CD8-positive, alpha-beta memory T cell (primary cell): ENCODE measurements around the gene KRTAP4-2. TPM values are rescaled to one million over a fixed set of nuclear protein-coding genes. Genes with fewer than 3 reads are reported as not detected.
"Not testable (repeated sequence)": the region's sequence is repeated elsewhere in the genome, so short reads cannot be mapped to it uniquely, and the experiment has no call there.

Experiments
- CTCF ChIA-PET: fragments of 350-600 bp; sonication (Branson Sonifier 250); formaldehyde crosslinking; loops from one replicate; lab custom pipeline; 2021; ENCODE audit warnings: antibody characterized with exemption; lab: Charles Lee
- POLR2A ChIA-PET: fragments of 350-600 bp; sonication (Branson Sonifier 250); formaldehyde crosslinking; loops from one replicate; lab custom pipeline; 2021; ENCODE audit warnings: antibody characterized with exemption; lab: Charles Lee
- DNase-seq, 5 donors: peaks; one replicate each; pipeline versions ENCODE4 v3.0.0 to v3.0.0-alpha.2; 2020 to 2022; ENCODE audit warnings: mixed read lengths in 1 of 5
- H3K27ac ChIP-seq: one replicate; pipeline ENCODE4 v1.7.0; 2013; ENCODE audit warnings: low read depth, mild to moderate bottlenecking, low read length, moderate library complexity
- H3K27me3 ChIP-seq: 2 replicates; pipeline ENCODE4 v1.7.0; 2013; ENCODE audit warnings: low read length, mild to moderate bottlenecking; ENCODE audit not compliant: insufficient read depth, poor library complexity, severe bottlenecking
- H3K36me3 ChIP-seq: 2 replicates; pipeline ENCODE4 v1.7.0; 2013; ENCODE audit warnings: mild to moderate bottlenecking, low read length, moderate library complexity; ENCODE audit not compliant: insufficient read depth
- H3K4me1 ChIP-seq: 2 replicates; pipeline ENCODE4 v1.7.0; 2013; ENCODE audit warnings: mild to moderate bottlenecking, low read length, moderate library complexity; ENCODE audit not compliant: insufficient read depth
- H3K4me3 ChIP-seq: 2 replicates; pipeline ENCODE4 v1.7.0; 2013; ENCODE audit warnings: mild to moderate bottlenecking, low read length
- H3K9me3 ChIP-seq: 2 replicates; pipeline ENCODE4 v1.7.0; 2013; ENCODE audit warnings: mild to moderate bottlenecking, low read length
- H3K27ac Mint-ChIP-seq, 8 donors: one replicate each; pipeline ENCODE4 v1.8.0; 2020 to 2021; ENCODE audit warnings: mixed read lengths in 8 of 8, mild to moderate bottlenecking in 6 of 8, inconsistent platforms in 3 of 8, moderate library complexity in 3 of 8
- H3K27me3 Mint-ChIP-seq, 2 donors: one replicate each; pipeline ENCODE4 v1.8.0; 2020 to 2021; ENCODE audit warnings: mixed read lengths in 2 of 2, mild to moderate bottlenecking in 1 of 2, moderate library complexity in 1 of 2
- H3K36me3 Mint-ChIP-seq, 3 donors: one replicate each; pipeline ENCODE4 v1.8.0; 2020 to 2021; ENCODE audit warnings: mixed read lengths in 3 of 3, inconsistent platforms in 1 of 3, mild to moderate bottlenecking in 1 of 3
- H3K4me1 Mint-ChIP-seq, 3 donors: one replicate each; pipeline ENCODE4 v1.8.0; 2020 to 2021; ENCODE audit warnings: mixed read lengths in 3 of 3, inconsistent platforms in 1 of 3, mild to moderate bottlenecking in 1 of 3
- H3K4me3 Mint-ChIP-seq, 7 donors: one replicate each; pipeline ENCODE4 v1.8.0; 2020 to 2021; ENCODE audit warnings: mixed read lengths in 7 of 7, mild to moderate bottlenecking in 6 of 7, moderate library complexity in 4 of 7, inconsistent platforms in 2 of 7
- H3K9me3 Mint-ChIP-seq, 5 donors: one replicate each; pipeline ENCODE4 v1.8.0; 2020 to 2022; ENCODE audit warnings: mixed read lengths in 5 of 5, mild to moderate bottlenecking in 3 of 5, moderate library complexity in 2 of 5, inconsistent platforms in 1 of 5
- polyA plus RNA-seq: library from polyadenylated mRNA; unstranded; fragments of 300-500 nt; fragmentation: Illumina TruSeq; gene quantifications from one replicate; pipeline ENCODE4 v1.2.3, GENCODE V29; 2021
- total RNA-seq, 2 experiments: library from RNA; stranded (reverse); gene quantifications; one replicate each; pipeline ENCODE4 v1.2.3, GENCODE V29; 2021

KRTAP4-2 gene
- total and polyA plus RNA-seq, 3 experiments from 2014 or later, result not detected

DNA sequence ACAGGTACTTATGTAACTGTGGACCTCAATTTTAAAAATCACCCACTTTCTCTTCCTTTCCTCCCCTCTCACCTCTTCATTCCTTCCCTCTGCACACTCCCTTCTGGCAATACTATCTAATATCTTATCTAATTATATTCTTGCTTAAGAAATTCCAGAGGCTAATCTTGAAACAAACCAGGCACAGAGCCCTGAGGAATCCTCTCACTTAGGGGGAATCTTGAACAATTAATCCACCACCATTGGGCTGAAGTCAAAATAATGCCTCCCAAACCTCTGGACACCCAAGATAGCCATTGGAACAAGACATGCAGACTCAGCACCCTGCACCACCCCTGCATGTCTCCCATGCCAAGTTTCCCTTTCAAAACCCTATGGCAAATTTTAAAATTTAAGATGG lies 36.7 kb downstream of the KRTAP4-2 start:
- peaks cover 10 to 37% (median 16%) of the 10 kb centered on the region in 5 donors for H3K9me3 Mint-ChIP-seq
- H3K36me3 Mint-ChIP-seq, result peaks cover 2 to 31% (median 7%) of the 10 kb centered on the region in 3 donors
- no peaks in the 10 kb centered on the region for H3K27me3 ChIP-seq
- H3K4me1 ChIP-seq, result no peaks in the 10 kb centered on the region
- no peaks in the 10 kb centered on the region for H3K9me3 ChIP-seq
- CTCF ChIA-PET, result no interaction called here
- no peak overlapping the region for H3K27ac ChIP-seq
- POLR2A ChIA-PET, result no interaction called here
- peaks cover 6 to 38% of the 10 kb centered on the region in 2 donors for H3K27me3 Mint-ChIP-seq
- H3K27ac Mint-ChIP-seq, result no peak overlapping the region
- H3K4me3 ChIP-seq, result no peak overlapping the region
- H3K36me3 ChIP-seq, result no peaks in the 10 kb centered on the region
- H3K4me3 Mint-ChIP-seq, result no peak overlapping the region
- no peaks in the 10 kb centered on the region for H3K4me1 Mint-ChIP-seq
- DNase-seq, result no peak

DNA sequence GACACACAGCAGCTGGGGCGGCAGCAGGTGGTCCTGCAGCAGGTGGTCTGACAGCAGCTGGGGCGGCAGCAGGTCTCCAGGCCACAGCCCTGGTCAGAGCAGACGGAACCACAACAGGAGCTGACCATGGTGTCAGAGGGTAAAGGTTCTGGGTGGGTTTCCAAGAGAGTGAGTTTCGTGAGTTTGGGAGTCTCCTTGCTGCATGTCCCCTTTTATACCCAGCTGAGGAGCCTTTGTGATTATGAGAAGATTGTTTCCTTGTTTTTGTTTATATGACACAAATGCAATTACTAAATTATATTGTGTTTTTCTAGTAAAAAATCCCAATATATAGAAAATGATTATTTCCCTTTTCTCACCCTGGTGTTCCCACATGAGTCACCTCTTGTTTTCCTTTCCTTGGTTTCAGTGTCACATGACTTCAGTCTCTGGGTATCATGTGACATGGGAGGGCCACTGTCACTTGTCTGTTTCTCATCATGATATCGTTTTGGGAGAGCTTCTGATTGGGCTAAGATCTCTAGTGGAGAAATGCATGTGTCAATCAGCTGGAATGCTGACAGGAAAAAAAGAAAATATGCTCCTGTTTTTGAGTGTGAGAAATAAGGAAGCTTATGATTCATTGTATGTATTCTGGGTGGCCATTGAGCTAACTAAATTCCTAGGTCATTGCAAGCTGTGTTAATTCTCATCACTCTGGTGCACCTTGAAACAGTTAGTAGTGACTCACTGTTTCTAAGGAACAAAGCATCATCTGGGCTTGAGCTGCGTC lies 37.5 kb downstream of the KRTAP4-2 start, which contains the start of gene KRTAP4-6:
KRTAP4-6 (minus strand) TSS at position 185 of the 772 bp plus-strand sequence; CDS start at position 128, 57 bp downstream.
- POLR2A ChIA-PET, result no interaction called here
- no peak within 1 kb of the TSS for H3K27ac ChIP-seq
- H3K4me3 ChIP-seq, result no peak within 1 kb of the TSS
- H3K9me3 ChIP-seq, result no peaks in the 10 kb centered on the region
- no peak for DNase-seq
- peaks cover 9 to 31% of the 10 kb centered on the region in 2 donors for H3K27me3 Mint-ChIP-seq
- no peaks in the 10 kb centered on the region for H3K36me3 ChIP-seq
- CTCF ChIA-PET, result no interaction called here
- no peak within 1 kb of the TSS for H3K4me3 Mint-ChIP-seq
- peaks cover 2 to 31% (median 7%) of the 10 kb centered on the region in 3 donors for H3K36me3 Mint-ChIP-seq
- H3K27ac Mint-ChIP-seq, result no peak within 1 kb of the TSS
- H3K9me3 Mint-ChIP-seq, result peaks cover 10 to 37% (median 16%) of the 10 kb centered on the region in 5 donors
- no peaks in the 10 kb centered on the region for H3K4me1 ChIP-seq
- no peaks in the 10 kb centered on the region for H3K27me3 ChIP-seq
- H3K4me1 Mint-ChIP-seq, result peaks cover 0 to 2% (median 0%) of the 10 kb centered on the region in 3 donors

DNA sequence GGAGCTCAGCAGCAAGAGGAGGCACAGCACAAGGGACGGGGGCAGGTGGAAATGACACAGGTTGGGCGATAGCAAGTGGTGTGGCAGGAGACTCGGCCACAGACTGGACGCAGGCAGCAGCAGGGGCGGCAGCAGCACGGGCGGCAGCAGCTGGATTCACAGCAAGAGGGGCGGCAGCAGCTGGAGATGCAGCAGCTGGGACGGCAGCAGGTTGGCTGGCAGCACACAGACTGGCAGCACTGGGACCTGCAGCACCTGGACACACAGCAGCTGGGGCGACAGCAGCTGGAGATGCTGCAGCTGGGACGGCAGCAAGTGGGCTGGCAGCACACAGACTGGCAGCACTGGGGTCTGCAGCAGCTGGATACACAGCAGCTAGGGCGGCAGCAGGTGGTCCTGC lies 38.2 kb downstream of the KRTAP4-2 start:
- POLR2A ChIA-PET, H3K4me1 ChIP-seq, H3K4me3 Mint-ChIP-seq, H3K4me1 Mint-ChIP-seq, H3K27me3 ChIP-seq, H3K27ac ChIP-seq, CTCF ChIA-PET, H3K36me3 ChIP-seq, H3K4me3 ChIP-seq, H3K9me3 ChIP-seq, H3K27ac Mint-ChIP-seq, DNase-seq: not testable (repeated sequence)
- Mint-ChIP-seq H3K27me3 (peaks cover 9 to 31% of the 10 kb centered on the region in 2 donors), H3K36me3 (peaks cover 2 to 31% (median 6%) of the 10 kb centered on the region in 3 donors), H3K9me3 (peaks cover 10 to 34% (median 16%) of the 10 kb centered on the region in 5 donors)

DNA sequence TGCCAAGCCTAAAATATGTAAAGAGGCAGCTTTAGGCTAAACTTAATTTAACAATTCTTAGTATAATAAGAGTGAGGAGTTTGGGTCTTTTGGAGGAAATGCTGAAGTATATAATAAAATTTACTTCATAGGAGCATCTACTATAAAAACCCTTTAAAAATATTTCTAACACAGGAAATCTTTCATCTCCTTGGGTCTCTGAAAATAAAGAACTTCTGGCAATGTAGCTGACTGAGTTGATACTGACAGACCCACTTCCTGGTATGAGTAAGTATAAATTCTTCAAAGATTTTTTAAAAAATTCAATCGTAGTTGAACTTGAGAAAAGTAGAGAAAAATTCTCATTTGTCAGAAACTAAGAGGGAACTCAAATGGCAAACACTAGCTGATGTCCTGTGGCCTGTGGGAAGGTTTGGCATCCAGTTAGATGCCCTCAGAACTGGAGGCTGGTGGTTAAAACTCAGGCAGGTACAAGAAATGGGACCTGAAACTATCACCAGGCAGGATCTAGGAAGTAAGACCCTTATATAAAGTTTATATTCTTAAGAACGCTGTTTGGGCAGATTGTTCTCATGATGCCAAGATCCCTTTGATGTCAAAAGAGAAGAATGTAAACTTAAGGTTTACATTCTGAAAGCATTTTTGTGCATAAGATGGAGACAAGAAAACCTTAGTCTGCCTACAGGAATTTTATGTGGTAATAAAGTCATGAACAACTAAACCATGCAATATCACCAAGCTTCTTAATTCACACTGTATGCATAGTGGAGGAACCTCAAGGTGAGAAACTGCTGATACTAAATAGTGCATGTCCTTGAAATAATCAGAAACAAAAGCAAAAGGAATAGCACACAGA lies 43.9 kb downstream of the KRTAP4-2 start:
- peaks cover 15% of the 10 kb centered on the region for H3K4me1 ChIP-seq
- DNase-seq, result peak in 2 of 5 donors; percentile 25 to 27
- CTCF ChIA-PET, result no interaction called here
- H3K9me3 ChIP-seq, result no peaks in the 10 kb centered on the region
- no peaks in the 10 kb centered on the region for H3K36me3 Mint-ChIP-seq
- no peaks in the 10 kb centered on the region for H3K36me3 ChIP-seq
- peaks cover 8 to 41% (median 15%) of the 10 kb centered on the region in 3 donors for H3K4me1 Mint-ChIP-seq
- peaks cover 0 to 4% (median 2%) of the 10 kb centered on the region in 5 donors for H3K9me3 Mint-ChIP-seq
- H3K27me3 ChIP-seq, result no peaks in the 10 kb centered on the region
- peaks cover 9 to 12% of the 10 kb centered on the region in 2 donors for H3K27me3 Mint-ChIP-seq
- no peak overlapping the region for H3K4me3 ChIP-seq
- peak overlapping the region in 5 of 8 donors; percentile 18 to 89 (median 88) for H3K27ac Mint-ChIP-seq
- no peak overlapping the region for H3K27ac ChIP-seq
- peak overlapping the region in 3 of 7 donors; percentile 57 to 79 (median 67) for H3K4me3 Mint-ChIP-seq
- POLR2A ChIA-PET, result no interaction called here

DNA sequence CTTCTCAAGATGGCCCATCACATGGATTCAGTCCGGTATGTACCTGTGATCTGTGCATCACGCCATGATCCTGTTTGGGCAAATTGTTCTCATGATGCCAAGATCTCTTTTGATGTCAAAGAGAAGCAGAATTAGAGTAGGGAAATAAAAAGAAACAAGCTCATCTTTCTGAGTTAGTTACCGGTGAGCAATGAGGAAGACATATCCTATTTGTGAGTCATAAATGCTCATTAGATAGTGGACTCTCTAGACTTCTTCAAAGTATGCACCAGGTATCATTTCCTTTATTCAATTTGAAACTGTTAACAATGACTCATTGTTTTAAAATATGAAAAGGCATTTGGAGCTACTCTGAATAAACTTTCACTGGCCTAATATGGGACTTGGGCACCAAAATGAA lies 46.0 kb downstream of the KRTAP4-2 start:
- H3K4me1 Mint-ChIP-seq, result peaks cover 8 to 48% (median 15%) of the 10 kb centered on the region in 3 donors
- POLR2A ChIA-PET, result no interaction called here
- peaks cover 0 to 2% (median 0%) of the 10 kb centered on the region in 5 donors for H3K9me3 Mint-ChIP-seq
- H3K27me3 Mint-ChIP-seq, result peaks cover 0 to 3% of the 10 kb centered on the region in 2 donors
- no peaks in the 10 kb centered on the region for H3K9me3 ChIP-seq
- H3K4me1 ChIP-seq, result peaks cover 15% of the 10 kb centered on the region
- peak overlapping the region in 2 of 8 donors; percentile 18 to 82 for H3K27ac Mint-ChIP-seq
- H3K4me3 Mint-ChIP-seq, result no peak overlapping the region
- H3K36me3 ChIP-seq, result no peaks in the 10 kb centered on the region
- H3K36me3 Mint-ChIP-seq, result no peaks in the 10 kb centered on the region
- no peak overlapping the region for H3K27ac ChIP-seq
- H3K27me3 ChIP-seq, result no peaks in the 10 kb centered on the region
- no peak overlapping the region for H3K4me3 ChIP-seq
- CTCF ChIA-PET, result interaction anchor here (1.3 kb wide), 1 partner anchor 417 kb away, joined by 3 read pairs; no protein-coding TSS in a partner anchor
- no peak for DNase-seq

Other genes starting within 250 kb of the KRTAP4-2 start
Only the 30 nearest of the 41 such genes appear.
- not detected for gene KRTAP1-5, start 151.0 kb downstream of the KRTAP4-2 start, total RNA-seq
- not detected for gene KRTAP1-5, start 151.0 kb downstream of the KRTAP4-2 start, polyA plus RNA-seq
- gene KRTAP1-4, start 148.0 kb downstream of the KRTAP4-2 start, total RNA-seq, result not detected
- gene KRTAP1-4, start 148.0 kb downstream of the KRTAP4-2 start, polyA plus RNA-seq, result not detected
- gene KRTAP1-3, start 143.3 kb downstream of the KRTAP4-2 start, total RNA-seq, result not detected
- gene KRTAP1-3, start 143.3 kb downstream of the KRTAP4-2 start, polyA plus RNA-seq, result not detected
- not detected for gene KRTAP1-1, start 136.8 kb downstream of the KRTAP4-2 start, total RNA-seq
- not detected for gene KRTAP1-1, start 136.8 kb downstream of the KRTAP4-2 start, polyA plus RNA-seq
- gene KRTAP2-1, start 130.9 kb downstream of the KRTAP4-2 start, total RNA-seq, result not detected
- gene KRTAP2-1, start 130.9 kb downstream of the KRTAP4-2 start, polyA plus RNA-seq, result not detected
- gene KRTAP2-2, start 123.0 kb downstream of the KRTAP4-2 start, total RNA-seq, result not detected
- not detected for gene KRTAP2-2, start 123.0 kb downstream of the KRTAP4-2 start, polyA plus RNA-seq
- gene KRTAP2-3, start 118.1 kb downstream of the KRTAP4-2 start, total RNA-seq, result not detected
- not detected for gene KRTAP2-3, start 118.1 kb downstream of the KRTAP4-2 start, polyA plus RNA-seq
- gene KRTAP2-4, start 112.3 kb downstream of the KRTAP4-2 start, total RNA-seq, result not detected
- not detected for gene KRTAP2-4, start 112.3 kb downstream of the KRTAP4-2 start, polyA plus RNA-seq
- gene KRTAP4-7, start 94.1 kb downstream of the KRTAP4-2 start, total RNA-seq, result not detected
- not detected for gene KRTAP4-7, start 94.1 kb downstream of the KRTAP4-2 start, polyA plus RNA-seq
- gene KRTAP4-8, start 80.1 kb downstream of the KRTAP4-2 start, total RNA-seq, result not detected
- not detected for gene KRTAP4-8, start 80.1 kb downstream of the KRTAP4-2 start, polyA plus RNA-seq
- not detected for gene KRTAP4-16, start 76.0 kb downstream of the KRTAP4-2 start, total RNA-seq
- gene KRTAP4-16, start 76.0 kb downstream of the KRTAP4-2 start, polyA plus RNA-seq, result not detected
- not detected for gene KRTAP4-9, start 72.8 kb downstream of the KRTAP4-2 start, total RNA-seq
- gene KRTAP4-9, start 72.8 kb downstream of the KRTAP4-2 start, polyA plus RNA-seq, result not detected
- not detected for gene KRTAP4-11, start 59.8 kb downstream of the KRTAP4-2 start, total RNA-seq
- not detected for gene KRTAP4-11, start 59.8 kb downstream of the KRTAP4-2 start, polyA plus RNA-seq
- gene KRTAP4-12, start 54.0 kb downstream of the KRTAP4-2 start, total RNA-seq, result not detected
- not detected for gene KRTAP4-12, start 54.0 kb downstream of the KRTAP4-2 start, polyA plus RNA-seq
- not detected for gene KRTAP4-6, start 37.7 kb downstream of the KRTAP4-2 start, total RNA-seq
- 0.35 TPM for gene KRTAP4-6, start 37.7 kb downstream of the KRTAP4-2 start, polyA plus RNA-seq
- not detected for gene KRTAP4-5, start 28.4 kb downstream of the KRTAP4-2 start, total RNA-seq
- not detected for gene KRTAP4-5, start 28.4 kb downstream of the KRTAP4-2 start, polyA plus RNA-seq
- gene KRTAP4-4, start 17.5 kb downstream of the KRTAP4-2 start, total RNA-seq, result not detected
- not detected for gene KRTAP4-4, start 17.5 kb downstream of the KRTAP4-2 start, polyA plus RNA-seq
- gene KRTAP4-3, start 10.0 kb downstream of the KRTAP4-2 start, total RNA-seq, result not detected
- gene KRTAP4-3, start 10.0 kb downstream of the KRTAP4-2 start, polyA plus RNA-seq, result not detected
- gene KRTAP4-1, start 6.7 kb upstream of the KRTAP4-2 start, total RNA-seq, result not detected
- not detected for gene KRTAP4-1, start 6.7 kb upstream of the KRTAP4-2 start, polyA plus RNA-seq
- gene KRTAP9-1, start 11.7 kb upstream of the KRTAP4-2 start, total RNA-seq, result not detected
- gene KRTAP9-1, start 11.7 kb upstream of the KRTAP4-2 start, polyA plus RNA-seq, result not detected
- not detected for gene KRTAP9-2, start 48.4 kb upstream of the KRTAP4-2 start, total RNA-seq
- not detected for gene KRTAP9-2, start 48.4 kb upstream of the KRTAP4-2 start, polyA plus RNA-seq
- gene KRTAP9-3, start 54.2 kb upstream of the KRTAP4-2 start, total RNA-seq, result not detected
- gene KRTAP9-3, start 54.2 kb upstream of the KRTAP4-2 start, polyA plus RNA-seq, result not detected
- gene KRTAP9-8, start 59.8 kb upstream of the KRTAP4-2 start, total RNA-seq, result not detected
- not detected for gene KRTAP9-8, start 59.8 kb upstream of the KRTAP4-2 start, polyA plus RNA-seq
- gene KRTAP9-4, start 71.5 kb upstream of the KRTAP4-2 start, total RNA-seq, result not detected
- gene KRTAP9-4, start 71.5 kb upstream of the KRTAP4-2 start, polyA plus RNA-seq, result not detected
- gene KRTAP9-9, start 77.2 kb upstream of the KRTAP4-2 start, total RNA-seq, result not detected
- gene KRTAP9-9, start 77.2 kb upstream of the KRTAP4-2 start, polyA plus RNA-seq, result not detected
- not detected for gene KRTAP9-6, start 87.2 kb upstream of the KRTAP4-2 start, total RNA-seq
- gene KRTAP9-6, start 87.2 kb upstream of the KRTAP4-2 start, polyA plus RNA-seq, result not detected
- gene KRTAP9-7, start 97.5 kb upstream of the KRTAP4-2 start, total RNA-seq, result not detected
- not detected for gene KRTAP9-7, start 97.5 kb upstream of the KRTAP4-2 start, polyA plus RNA-seq
- not detected for gene KRTAP29-1, start 124.6 kb upstream of the KRTAP4-2 start, total RNA-seq
- gene KRTAP29-1, start 124.6 kb upstream of the KRTAP4-2 start, polyA plus RNA-seq, result 0.22 TPM
- not detected for gene KRTAP16-1, start 131.1 kb upstream of the KRTAP4-2 start, total RNA-seq
- gene KRTAP16-1, start 131.1 kb upstream of the KRTAP4-2 start, polyA plus RNA-seq, result 0.58 TPM
- not detected for gene KRTAP17-1, start 137.5 kb upstream of the KRTAP4-2 start, total RNA-seq
- gene KRTAP17-1, start 137.5 kb upstream of the KRTAP4-2 start, polyA plus RNA-seq, result not detected